Vagina (tissue), 2 donors: Measurements from ENCODE around the gene ARPC1B. TPM values are rescaled to one million over a fixed set of nuclear protein-coding genes. Genes with fewer than 3 reads are reported as not detected.

ENCODE experiments used
- DNase-seq, 2 donors: peaks; one replicate each; pipeline ENCODE4 v3.0.0-alpha.2; 2017; ENCODE audit errors: extremely low spot score in 2 of 2
- H3K27ac ChIP-seq: fragments of 200-600 bp; sonication (generic); one replicate; pipeline ENCODE4 v1.5.1; 2019
- H3K27me3 ChIP-seq: fragments of 200-600 bp; sonication (generic); one replicate; pipeline ENCODE4 v1.5.1; 2019
- H3K36me3 ChIP-seq, 2 donors: fragments of 200-600 bp; sonication (generic); one replicate each; pipeline ENCODE4 v1.5.1; 2017 to 2019
- H3K4me1 ChIP-seq: fragments of 200-600 bp; sonication (generic); one replicate; pipeline ENCODE4 v1.5.1; 2019
- H3K4me3 ChIP-seq, 2 donors: fragments of 200-600 bp; sonication (generic); 1 replicate in 1 of 2; 2 replicates in 1 of 2; pipeline ENCODE4 v1.5.1; 2016 to 2019
- H3K9me3 ChIP-seq: fragments of 200-600 bp; sonication (generic); one replicate; pipeline ENCODE4 v1.5.1; 2019
- CTCF ChIP-seq, 3 experiments: fragments of 450-650 bp in 2 of 3; fragments of 200-600 bp in 1 of 3; sonication (generic) in 1 of 3; IDR thresholded peaks; one replicate each; pipeline ENCODE4 v1.5.1; 2017 to 2019; ENCODE audit warnings: antibody characterized with exemption in 3 of 3, mild to moderate bottlenecking in 2 of 3, moderate library complexity in 2 of 3
- POLR2A ChIP-seq, 2 donors: fragments of 450-650 bp; IDR thresholded peaks; one replicate each; pipeline ENCODE4 v1.6.1; 2017; ENCODE audit warnings: antibody characterized with exemption in 2 of 2, mild to moderate bottlenecking in 2 of 2, moderate library complexity in 2 of 2
- POLR2AphosphoS5 ChIP-seq, 2 donors: sonication (generic); formaldehyde crosslinking; IDR thresholded peaks; one replicate each; pipeline ENCODE4 v1.9.0; 2017; ENCODE audit warnings: antibody characterized with exemption in 2 of 2, mild to moderate bottlenecking in 2 of 2, low read depth in 1 of 2; ENCODE audit not compliant: insufficient read depth in 1 of 2
- intact Hi-C: fragments of 100-400 bp; cut with DNase I; formaldehyde crosslinking; loops from one replicate; pipeline ENCODE4 v1.15.1; 2023
- total RNA-seq: library from RNA; depleted of rRNA; stranded (reverse); fragments of >200 nt; gene quantifications from one replicate; pipeline ENCODE4 v1.2.3, GENCODE V29; 2016

Gene ARPC1B
- total RNA-seq, 1 donor from 2014 or later, result 114 TPM

- no peaks in the 10 kb centered on the region for H3K9me3 ChIP-seq
- DNase-seq, result no peak
- intact Hi-C loops, result no loop called here
- no peaks in the 10 kb centered on the region for H3K27me3 ChIP-seq
- H3K27ac ChIP-seq, result no peak overlapping the region
- TF ChIP-seq POLR2AphosphoS5 (IDR thresholded peaks at IDR 0.05; ENCODE audit: insufficient read depth in 1 of 2, low read depth in 1 of 2), result no peak
- no peak for TF ChIP-seq CTCF (IDR thresholded peaks at IDR 0.05)
- no peak for TF ChIP-seq POLR2A (IDR thresholded peaks at IDR 0.05)
- H3K4me3 ChIP-seq, result no peak overlapping the region
- H3K4me1 ChIP-seq, result peaks cover 38% of the 10 kb centered on the region
- H3K36me3 ChIP-seq, result peaks cover 0 to 13% of the 10 kb centered on the region in 2 donors
These were observed 7.1 kb downstream of the ARPC1B start for GRCh38 chr7:99381664-99382075.

DNA sequence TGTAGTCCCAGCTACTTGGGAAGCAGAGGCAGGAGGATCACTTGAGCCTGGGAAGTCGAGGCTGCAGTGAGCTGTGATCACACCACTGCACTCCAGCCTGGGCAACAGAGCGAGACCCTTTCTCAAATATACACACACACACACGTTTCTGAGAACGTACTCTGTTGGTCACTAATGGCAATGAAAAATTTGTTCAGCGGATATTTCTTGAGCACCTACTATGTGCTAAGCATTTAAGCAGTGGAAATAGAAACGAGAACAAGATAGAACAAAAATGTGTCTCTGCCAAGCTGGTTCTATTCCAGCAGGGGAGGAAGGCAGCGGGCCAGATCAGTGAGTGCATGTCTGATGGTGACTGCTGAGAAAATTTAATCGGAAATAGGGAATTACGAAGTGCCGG, 8.7 kb downstream of the ARPC1B start:
- H3K36me3 ChIP-seq, result peaks cover 0 to 18% of the 10 kb centered on the region in 2 donors
- TF ChIP-seq CTCF (IDR thresholded peaks at IDR 0.05) (no peak), POLR2AphosphoS5 (IDR thresholded peaks at IDR 0.05; ENCODE audit: insufficient read depth in 1 of 2, low read depth in 1 of 2) (no peak), POLR2A (IDR thresholded peaks at IDR 0.05) (no peak)
- DNase-seq, result no peak
- H3K27me3 ChIP-seq, result no peaks in the 10 kb centered on the region
- H3K9me3 ChIP-seq, result no peaks in the 10 kb centered on the region
- H3K27ac ChIP-seq, result no peak overlapping the region
- no peak overlapping the region for H3K4me3 ChIP-seq
- H3K4me1 ChIP-seq, result peaks cover 33% of the 10 kb centered on the region
- intact Hi-C loops, result no loop called here

DNA sequence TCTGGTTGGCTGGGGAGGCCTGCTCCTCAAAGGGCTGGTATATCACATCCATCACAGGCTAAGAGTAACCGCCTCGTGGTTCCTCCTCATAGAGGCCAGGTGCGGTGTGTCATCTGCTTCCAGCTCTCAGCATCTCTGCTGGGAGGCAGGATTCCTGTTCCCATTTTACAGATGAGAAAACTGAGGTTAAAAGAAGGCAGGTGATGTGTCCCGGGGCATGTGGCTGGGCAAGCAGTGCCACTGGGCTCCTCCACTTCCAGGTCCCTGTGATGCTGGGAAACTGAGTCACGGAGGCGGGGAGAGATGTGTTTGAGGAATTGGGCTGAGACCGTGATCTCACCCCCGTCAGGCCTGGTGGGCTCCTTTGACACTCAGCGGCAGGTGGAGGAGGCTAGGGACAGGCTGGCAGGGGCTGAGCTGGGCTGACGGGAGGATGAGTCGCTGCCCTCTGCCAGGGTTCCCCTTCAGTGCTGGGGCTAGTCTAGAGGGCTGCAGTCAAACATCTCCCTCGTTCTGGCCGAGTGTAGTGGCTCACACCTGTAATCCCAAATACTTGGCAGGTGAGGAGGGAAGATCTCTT, 9.4 kb downstream of the ARPC1B start:
- Histone ChIP-seq H3K4me3 (no peak overlapping the region), H3K36me3 (peaks cover 0 to 22% of the 10 kb centered on the region in 2 donors), H3K27me3 (no peaks in the 10 kb centered on the region), H3K9me3 (no peaks in the 10 kb centered on the region), H3K4me1 (peaks cover 27% of the 10 kb centered on the region), H3K27ac (no peak overlapping the region)
- DNase-seq, result no peak
- intact Hi-C loops, result no loop called here
- TF ChIP-seq CTCF (IDR thresholded peaks at IDR 0.05) (no peak), POLR2A (IDR thresholded peaks at IDR 0.05) (no peak)

- intact Hi-C loops, result no loop called here
- H3K9me3 ChIP-seq, result no peaks in the 10 kb centered on the region
- peaks cover 20% of the 10 kb centered on the region for H3K4me1 ChIP-seq
- H3K4me3 ChIP-seq, result no peak overlapping the region
- no peaks in the 10 kb centered on the region for H3K27me3 ChIP-seq
- no peak for DNase-seq
- TF ChIP-seq POLR2A (IDR thresholded peaks at IDR 0.05), result no peak
- TF ChIP-seq POLR2AphosphoS5 (IDR thresholded peaks at IDR 0.05; ENCODE audit: insufficient read depth in 1 of 2, low read depth in 1 of 2), result no peak
- no peak for TF ChIP-seq CTCF (IDR thresholded peaks at IDR 0.05)
- H3K36me3 ChIP-seq, result peaks cover 0 to 28% of the 10 kb centered on the region in 2 donors
- no peak overlapping the region for H3K27ac ChIP-seq
These were observed 10.0 kb downstream of the ARPC1B start for GRCh38 chr7:99384523-99384922.

GRCh38 chr7:99385564-99385963, 11.0 kb downstream of the ARPC1B start:
- Histone ChIP-seq H3K4me1 (peaks cover 10% of the 10 kb centered on the region), H3K36me3 (peaks cover 0 to 34% of the 10 kb centered on the region in 2 donors), H3K27me3 (no peaks in the 10 kb centered on the region), H3K4me3 (no peak overlapping the region), H3K9me3 (no peaks in the 10 kb centered on the region), H3K27ac (no peak overlapping the region)
- no peak for TF ChIP-seq POLR2AphosphoS5 (IDR thresholded peaks at IDR 0.05; ENCODE audit: insufficient read depth in 1 of 2, low read depth in 1 of 2)
- no peak for TF ChIP-seq CTCF (IDR thresholded peaks at IDR 0.05)
- TF ChIP-seq POLR2A (IDR thresholded peaks at IDR 0.05), result no peak
- intact Hi-C loops, result no loop called here
- no peak for DNase-seq
